Measurements from ENCODE around the gene BFSP1.

The BFSP1 gene

GRCh38 chr20:17493173-17493572, 38.0 kb downstream of the BFSP1 start:
- no peak for DNase-seq

DNA sequence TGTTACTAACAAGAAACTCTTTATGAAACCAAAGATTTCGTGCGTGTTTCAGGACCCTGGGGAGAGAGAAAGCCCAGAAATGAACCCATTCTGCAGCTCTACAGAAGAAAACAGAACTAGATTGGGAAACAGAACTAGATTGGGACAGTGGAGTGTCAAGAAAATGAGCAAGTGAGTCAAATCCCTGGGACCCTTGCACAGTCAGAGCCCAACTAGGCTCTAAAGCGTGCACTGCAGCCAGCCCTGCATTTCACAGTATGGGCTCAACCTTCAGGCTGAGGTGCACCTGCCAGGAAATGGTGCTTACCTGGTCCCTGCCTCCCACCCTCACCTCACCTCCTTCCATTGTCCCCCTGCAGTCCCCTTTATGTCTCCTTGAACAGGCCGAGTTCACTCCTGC, 39.7 kb downstream of the BFSP1 start:
- DNase-seq = no peak

- DNase-seq = no peak
Measured at GRCh38 chr20:17491041-17491440, 40.1 kb downstream of the BFSP1 start.

GRCh38 chr20:17490501-17490900, 40.7 kb downstream of the BFSP1 start:
- no peak for DNase-seq

DNA sequence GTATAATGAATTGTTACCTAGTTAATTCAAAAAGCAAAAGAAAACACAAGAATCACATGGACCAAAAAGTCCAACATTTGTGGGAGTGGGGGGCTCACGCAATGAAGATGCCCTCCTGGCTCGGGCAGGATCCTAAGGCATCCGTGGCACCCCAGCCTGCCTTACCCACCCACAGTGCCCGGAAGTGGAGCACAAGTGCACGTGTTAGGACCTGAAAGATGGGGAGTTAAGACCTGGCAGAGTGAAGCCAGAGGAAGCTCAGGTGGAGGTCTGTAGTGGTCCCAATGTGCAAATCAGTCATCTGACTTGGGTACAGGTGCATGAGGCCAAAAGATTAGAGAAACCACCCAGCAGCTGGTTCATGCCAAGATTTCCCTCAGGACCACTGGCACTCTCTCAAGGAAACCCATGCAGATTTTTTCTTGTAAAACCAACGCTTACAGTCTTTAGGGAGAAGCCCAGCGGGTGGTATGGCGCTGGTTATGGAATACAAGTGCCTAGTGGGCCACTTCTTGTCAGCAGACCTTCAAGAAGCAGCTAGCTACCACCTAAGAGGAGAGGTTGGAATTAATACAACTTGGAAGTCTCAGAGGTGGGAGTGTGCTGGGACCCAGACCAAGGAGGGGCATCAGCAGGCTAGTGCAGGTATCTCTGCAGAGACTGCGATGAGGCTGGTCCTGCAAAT, 42.1 kb downstream of the BFSP1 start:
- no peak for DNase-seq

- no peak for DNase-seq
Measured at GRCh38 chr20:17485017-17485416, 46.2 kb downstream of the BFSP1 start.

GRCh38 chr20:17482536-17482935, 48.6 kb downstream of the BFSP1 start:
- no peak for DNase-seq

DNA sequence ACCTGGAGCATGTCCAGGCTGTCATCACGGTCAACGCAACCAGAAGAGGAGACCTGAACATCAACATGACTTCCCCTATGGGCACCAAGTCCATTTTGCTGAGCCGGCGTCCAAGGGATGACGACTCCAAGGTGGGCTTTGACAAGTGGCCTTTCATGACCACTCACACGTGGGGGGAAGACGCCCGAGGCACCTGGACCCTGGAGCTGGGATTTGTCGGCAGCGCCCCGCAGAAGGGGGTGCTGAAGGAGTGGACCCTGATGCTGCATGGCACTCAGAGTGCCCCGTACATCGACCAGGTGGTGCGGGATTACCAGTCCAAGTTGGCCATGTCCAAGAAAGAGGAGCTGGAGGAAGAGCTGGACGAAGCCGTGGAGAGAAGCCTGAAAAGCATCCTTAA, 49.5 kb downstream of the BFSP1 start:
- DNase-seq = no peak

DNA sequence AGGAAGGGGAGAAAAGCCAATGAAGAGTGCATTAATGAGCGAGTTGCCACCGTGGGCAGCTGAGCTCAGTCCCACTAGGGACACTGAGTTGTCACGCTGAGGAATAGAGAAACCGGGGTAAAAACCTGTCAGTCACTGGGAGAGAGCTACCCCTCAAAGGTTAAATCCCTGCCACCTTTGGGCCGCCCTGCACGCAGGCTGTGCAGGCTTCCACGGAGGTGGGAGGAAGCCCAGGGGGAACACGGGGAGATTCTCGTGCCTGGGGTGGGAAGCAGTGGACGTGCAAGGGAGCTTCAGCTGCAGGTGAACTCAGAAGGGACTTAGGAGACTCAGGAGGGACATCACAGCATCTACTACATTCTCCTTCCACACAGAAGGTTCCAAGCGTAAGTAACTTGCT, 50.5 kb downstream of the BFSP1 start:
- DNase-seq = no peak

DNA sequence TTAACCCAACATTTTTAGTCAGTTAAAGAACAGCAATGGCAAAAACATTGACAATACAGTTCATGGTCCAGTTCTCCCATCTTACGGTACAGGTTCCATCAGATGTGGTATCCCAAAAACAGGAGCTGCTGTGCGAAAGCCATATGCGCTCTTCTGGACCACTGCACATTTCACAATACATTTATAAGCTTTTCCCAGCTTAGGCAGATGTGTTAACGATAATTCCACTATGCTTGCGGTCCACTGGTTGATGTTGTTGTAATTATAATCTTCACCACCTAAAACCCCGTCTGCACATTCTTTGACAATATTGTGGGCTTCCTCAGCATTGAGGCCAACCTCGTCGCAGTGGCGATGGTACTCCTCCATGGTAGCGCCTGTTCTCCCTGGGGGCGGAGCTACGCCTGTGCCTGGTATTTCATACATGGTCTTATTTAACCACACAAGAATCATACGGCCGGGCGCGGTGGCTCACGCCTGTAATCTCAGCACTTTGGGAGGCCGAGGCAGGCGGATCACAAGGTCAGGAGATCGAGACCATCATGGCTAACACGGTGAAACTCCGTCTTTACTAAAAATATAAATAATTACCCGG, 52.0 kb downstream of the BFSP1 start:
- no peak for DNase-seq

DNA sequence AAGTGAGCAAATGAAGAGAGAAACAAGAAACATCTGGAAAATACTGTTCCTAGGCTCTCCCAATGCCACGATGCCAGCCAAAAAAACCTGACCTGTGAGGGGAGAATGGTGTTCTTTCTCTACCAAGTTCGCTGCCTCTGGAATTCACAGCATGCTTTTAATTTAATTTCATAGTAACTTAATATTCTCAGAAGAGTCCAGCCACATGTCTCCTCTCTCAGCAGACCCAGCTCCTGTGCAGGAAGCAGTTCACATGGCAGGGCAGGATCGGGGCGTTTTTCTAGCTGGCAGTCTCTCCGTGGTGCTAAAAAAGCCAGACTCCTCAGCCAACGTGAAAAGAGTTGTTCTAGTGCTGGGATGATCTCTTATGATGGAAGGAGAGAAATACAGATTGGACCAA, 57.5 kb downstream of the BFSP1 start:
- no peak for DNase-seq

DNA sequence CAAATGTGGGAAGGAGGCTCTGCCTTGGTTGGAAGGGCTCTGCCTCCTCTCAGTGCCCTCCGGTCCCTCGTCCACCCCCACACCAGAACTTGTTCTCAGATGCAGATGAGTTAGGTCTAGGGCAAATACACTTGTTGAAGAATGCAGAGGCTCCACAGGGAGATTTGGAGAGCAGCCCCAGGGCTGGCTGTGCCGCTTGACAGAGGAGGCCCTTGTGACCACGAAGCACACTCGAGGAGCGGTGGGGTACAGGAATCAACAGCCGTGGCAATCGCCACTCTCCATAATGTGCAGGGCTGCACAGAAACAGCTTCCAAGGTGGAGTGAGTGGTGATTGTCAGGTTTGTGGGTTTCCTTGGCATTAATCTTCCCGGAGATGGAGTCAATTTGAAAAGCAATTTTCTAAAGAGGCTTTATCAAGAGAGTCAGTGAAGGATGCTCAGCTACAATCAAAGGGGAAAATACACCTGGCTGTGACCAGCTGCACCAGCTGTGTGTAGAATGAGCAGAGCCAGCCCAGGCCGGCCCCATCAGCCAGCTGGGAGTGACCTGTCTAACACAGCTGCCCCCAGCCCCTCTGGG, 59.5 kb downstream of the BFSP1 start:
- DNase-seq = peak; percentile 82

DNA sequence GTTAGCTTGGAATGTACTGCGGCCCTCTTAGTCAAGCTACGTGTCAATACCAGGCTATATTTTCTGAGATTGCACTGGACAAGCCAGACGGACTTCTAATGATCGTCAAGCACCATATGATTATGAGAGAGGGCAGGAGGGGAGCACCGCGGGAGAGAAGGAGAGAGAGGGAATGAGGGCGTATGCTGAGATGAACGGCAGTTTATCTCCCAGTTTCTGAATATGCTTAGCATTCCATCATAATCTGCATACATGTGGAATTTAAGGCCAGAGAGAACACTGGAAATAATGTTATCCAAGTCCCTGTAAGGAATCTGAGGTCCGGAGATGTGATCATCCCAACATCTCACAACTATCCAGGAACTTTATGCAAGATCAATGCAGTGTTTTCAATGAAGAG, 60.2 kb downstream of the BFSP1 start:
- DNase-seq = no peak

GRCh38 chr20:17470521-17470920, 60.7 kb downstream of the BFSP1 start:
- no peak for DNase-seq

GRCh38 chr20:17469246-17470030, 61.7 kb downstream of the BFSP1 start:
- no peak for DNase-seq

GRCh38 chr20:17468073-17468840, 62.9 kb downstream of the BFSP1 start:
- DNase-seq = no peak

- DNase-seq = no peak
Measured at GRCh38 chr20:17467120-17467655, 64.0 kb downstream of the BFSP1 start.

DNA sequence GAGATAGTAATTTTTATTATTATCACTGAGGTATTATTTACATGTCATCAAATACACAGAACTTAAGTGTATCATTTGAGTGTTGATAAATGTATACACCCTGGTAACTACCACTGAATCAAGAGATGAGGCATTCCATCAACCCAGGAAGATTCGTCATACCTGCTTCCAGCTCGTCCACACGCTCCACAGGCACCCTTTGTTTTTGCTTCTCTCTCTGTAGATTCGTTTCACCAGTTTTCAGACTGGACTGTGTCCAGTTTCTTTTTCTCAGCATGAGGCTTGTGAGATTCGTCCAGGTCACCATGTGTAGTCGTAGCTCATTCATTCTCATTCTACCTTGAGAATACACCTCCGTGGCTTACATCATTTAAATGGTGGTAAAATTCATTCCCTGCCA, 64.5 kb downstream of the BFSP1 start:
- DNase-seq = no peak

GRCh38 chr20:17465236-17465635, 65.9 kb downstream of the BFSP1 start:
- DNase-seq = no peak

DNA sequence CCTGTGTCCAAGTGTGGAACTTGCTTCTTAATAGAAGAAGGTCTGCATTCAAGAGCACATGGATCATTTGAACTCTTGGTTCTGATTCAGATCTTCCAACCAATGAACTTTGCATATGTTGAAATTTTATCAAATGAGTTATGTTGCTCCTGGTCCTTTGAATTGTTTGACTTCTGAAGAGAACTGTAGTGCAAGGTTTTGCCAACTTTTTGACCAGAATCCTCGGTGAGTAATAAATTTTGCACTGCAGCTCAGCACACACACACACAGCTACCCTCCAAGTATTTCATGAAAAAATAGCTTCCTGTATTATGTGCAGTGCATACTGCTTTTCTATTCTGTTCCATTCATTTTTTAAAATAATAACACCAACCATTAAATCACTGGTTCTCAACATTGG, 67.5 kb downstream of the BFSP1 start:
- no peak for DNase-seq

GRCh38 chr20:17461941-17462340, 69.2 kb downstream of the BFSP1 start:
- DNase-seq = no peak

DNA sequence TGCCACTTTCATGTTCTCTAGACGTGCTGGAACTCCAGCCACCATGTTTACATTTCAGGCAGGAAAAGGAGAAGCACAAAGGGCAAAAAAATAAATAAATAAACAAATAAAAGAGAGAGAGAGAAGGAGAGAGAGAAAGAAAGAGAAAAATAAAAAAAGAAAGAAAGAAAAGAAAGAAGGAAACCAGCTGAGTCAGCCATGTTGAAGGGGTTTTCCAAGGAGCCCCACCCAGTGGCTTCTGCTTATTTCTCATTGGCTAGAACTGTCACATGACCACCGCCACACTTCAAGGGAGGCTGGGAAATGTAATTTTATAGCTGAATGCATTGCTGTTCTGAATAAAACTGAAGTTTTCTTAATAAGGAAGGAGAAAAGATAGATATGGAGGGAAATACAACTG, 71.1 kb downstream of the BFSP1 start:
- DNase-seq = no peak

All from NCI-H1105 (cell line).